ENCODE results near the gene LGALS3BP.

LGALS3BP gene

GRCh38 chr17:78981010-78981888, 1.5 kb upstream of the LGALS3BP start:
- DNase-seq = no peak

GRCh38 chr17:78980624-78980972, 875 bp upstream of the LGALS3BP start:
- DNase-seq = no peak

- no peak for DNase-seq
These were observed 1.4 kb downstream of the LGALS3BP start for GRCh38 chr17:78977997-78978973.

- no peak for DNase-seq
These were observed 2.1 kb downstream of the LGALS3BP start for GRCh38 chr17:78977681-78977943.

GRCh38 chr17:78976907-78977680, 2.6 kb downstream of the LGALS3BP start:
- no peak for DNase-seq

- no peak for DNase-seq
These were observed 4.8 kb downstream of the LGALS3BP start for GRCh38 chr17:78974635-78975591.

GRCh38 chr17:78973792-78974520, 5.8 kb downstream of the LGALS3BP start:
- DNase-seq = no peak

GRCh38 chr17:78973196-78973595, 6.5 kb downstream of the LGALS3BP start:
- DNase-seq = no peak

GRCh38 chr17:78972507-78973105, 7.1 kb downstream of the LGALS3BP start:
- no peak for DNase-seq

- DNase-seq = no peak
These were observed 7.8 kb downstream of the LGALS3BP start for GRCh38 chr17:78971756-78972506.

- peak; percentile 63 for DNase-seq
These were observed 8.6 kb downstream of the LGALS3BP start for GRCh38 chr17:78970834-78971755.

GRCh38 chr17:78969865-78970264, 9.9 kb downstream of the LGALS3BP start:
- no peak for DNase-seq

- no peak for DNase-seq
These were observed 11.9 kb downstream of the LGALS3BP start for GRCh38 chr17:78967782-78968362.

- no peak for DNase-seq
These were observed 12.7 kb downstream of the LGALS3BP start for GRCh38 chr17:78966910-78967600.

- no peak for DNase-seq
These were observed 13.5 kb downstream of the LGALS3BP start for GRCh38 chr17:78966123-78966813.

GRCh38 chr17:78965491-78965924, 14.2 kb downstream of the LGALS3BP start:
- DNase-seq = peak; percentile 58

GRCh38 chr17:78963378-78963777, 16.3 kb downstream of the LGALS3BP start:
- DNase-seq = no peak
